Spinal cord (tissue), 10 donors: Measurements from ENCODE around the gene BRAT1. TPM values are rescaled to one million over a fixed set of nuclear protein-coding genes. Genes with fewer than 3 reads are reported as not detected.

Experiments
- DNase-seq, 6 donors: peaks; one replicate each; pipeline versions ENCODE4 v3.0.0 to v3.0.0-alpha.2; 2013 to 2015; ENCODE audit warnings: low spot score in 6 of 6, low read depth in 4 of 6
- H3K27ac ChIP-seq: one replicate; pipeline ENCODE4 v1.5.1; 2013; ENCODE audit warnings: low read depth, low read length, control low read depth
- H3K27me3 ChIP-seq: one replicate; pipeline ENCODE4 v1.6.1; 2013; ENCODE audit warnings: low read length; ENCODE audit not compliant: control insufficient read depth, insufficient read depth
- H3K36me3 ChIP-seq: one replicate; pipeline ENCODE4 v1.6.1; 2013; ENCODE audit warnings: low read length; ENCODE audit not compliant: control insufficient read depth, insufficient read depth
- H3K4me1 ChIP-seq: one replicate; pipeline ENCODE4 v1.6.1; 2013; ENCODE audit warnings: low read length; ENCODE audit not compliant: control insufficient read depth, insufficient read depth
- H3K4me3 ChIP-seq: one replicate; pipeline ENCODE4 v1.5.1; 2013; ENCODE audit warnings: low read depth, low read length, control low read depth
- H3K9me3 ChIP-seq: one replicate; pipeline ENCODE4 v1.6.1; 2013; ENCODE audit warnings: low read length; ENCODE audit not compliant: control insufficient read depth, insufficient read depth
- WGBS: methylation state at CpG from one replicate; pipeline ENCODE4 v1.1.5; 2013; ENCODE audit warnings: missing lambda C conversion rate; ENCODE audit not compliant: insufficient coverage; 5-methylcytosine and 5-hydroxymethylcytosine counted together
- polyA plus RNA-seq, 2 donors: library from polyadenylated mRNA; unstranded; fragments of 120-200 nt; gene quantifications; one replicate each; pipeline ENCODE4 v1.2.1, GENCODE V29; 2013; ENCODE audit not compliant: insufficient read length in 2 of 2
- total RNA-seq, 2 donors: library from RNA; depleted of rRNA in 1 of 2; stranded (reverse); fragments of 120-200 nt in 1 of 2; fragments of >200 nt in 1 of 2; gene quantifications; one replicate each; pipeline versions ENCODE4 v1.2.3 to v1.2.4, GENCODE V29; 2013 to 2014
- donor health status: healthy.

Gene BRAT1
- total and polyA plus RNA-seq, 4 donors, result 18.5 to 49.0 (median 37.6) TPM

- no peak overlapping the region for H3K27ac ChIP-seq
- DNase-seq, result no peak
- peaks cover 82% of the 10 kb centered on the region for H3K36me3 ChIP-seq
- H3K9me3 ChIP-seq, result no peaks in the 10 kb centered on the region
- H3K4me1 ChIP-seq, result peaks cover 5% of the 10 kb centered on the region
- H3K4me3 ChIP-seq, result no peak overlapping the region
- WGBS, result 91% methylated on average over 24 of the region's 24 CpGs
- H3K27me3 ChIP-seq, result no peaks in the 10 kb centered on the region
Observed at GRCh38 chr7:2586326-2587020, 31.1 kb upstream of the BRAT1 start.

- Histone ChIP-seq H3K4me1 (peaks cover 5% of the 10 kb centered on the region), H3K9me3 (no peaks in the 10 kb centered on the region), H3K27ac (no peak overlapping the region), H3K27me3 (no peaks in the 10 kb centered on the region), H3K4me3 (no peak overlapping the region), H3K36me3 (peaks cover 74% of the 10 kb centered on the region)
- no peak for DNase-seq
- WGBS, result 93% methylated on average over 19 of the region's 19 CpGs
Observed at GRCh38 chr7:2585446-2585845, 30.1 kb upstream of the BRAT1 start.

GRCh38 chr7:2583798-2584580 is 28.7 kb upstream of the BRAT1 start:
- peaks cover 5% of the 10 kb centered on the region for H3K4me1 ChIP-seq
- H3K27me3 ChIP-seq, result no peaks in the 10 kb centered on the region
- whole genome bisulfite sequencing, result 91% methylated on average over 32 of the region's 54 CpGs
- DNase-seq, result no peak
- no peaks in the 10 kb centered on the region for H3K9me3 ChIP-seq
- H3K27ac ChIP-seq, result no peak overlapping the region
- H3K36me3 ChIP-seq, result peaks cover 69% of the 10 kb centered on the region
- H3K4me3 ChIP-seq, result no peak overlapping the region

DNA sequence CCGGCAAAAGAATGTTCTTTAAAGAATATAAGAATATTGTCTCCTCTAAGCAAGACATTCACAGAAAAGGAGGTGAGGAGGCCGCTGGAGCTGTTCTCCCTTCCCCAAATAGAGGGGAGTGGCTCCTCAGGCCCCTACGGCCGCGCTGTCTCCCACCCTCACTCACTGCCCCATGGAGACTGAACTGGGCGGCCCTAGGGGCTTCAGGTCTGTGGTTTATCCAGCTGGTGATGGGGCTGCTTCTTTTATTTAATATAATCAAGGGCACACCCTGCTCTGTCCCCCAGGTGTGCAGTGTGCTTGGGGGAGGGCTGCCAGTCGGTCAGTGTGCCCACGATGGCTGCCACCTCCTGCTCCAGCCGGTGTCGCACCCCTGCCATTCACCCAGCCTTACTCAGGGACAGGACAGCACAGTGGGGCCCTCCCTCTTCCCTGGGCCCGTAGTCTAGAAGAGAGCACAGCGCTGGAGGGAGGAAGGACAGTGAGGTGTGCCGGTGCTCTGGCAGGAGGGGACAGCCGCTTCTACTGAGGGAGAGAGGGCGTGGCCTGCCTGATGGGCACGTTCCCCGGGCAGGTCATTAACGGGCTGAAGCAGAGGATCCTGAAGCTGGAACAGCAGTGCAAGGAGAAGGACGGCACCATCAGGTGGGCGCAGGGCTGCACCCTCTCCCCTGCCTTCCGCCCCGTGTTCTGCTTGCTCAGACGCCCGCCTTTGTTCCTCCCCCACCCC is 26.8 kb upstream of the BRAT1 start:
- peaks cover 64% of the 10 kb centered on the region for H3K36me3 ChIP-seq
- no peaks in the 10 kb centered on the region for H3K9me3 ChIP-seq
- DNase-seq, result no peak
- H3K27ac ChIP-seq, result no peak overlapping the region
- no peak overlapping the region for H3K4me3 ChIP-seq
- WGBS, result 66% methylated on average over 9 of the region's 24 CpGs
- peaks cover 5% of the 10 kb centered on the region for H3K4me1 ChIP-seq
- no peaks in the 10 kb centered on the region for H3K27me3 ChIP-seq

GRCh38 chr7:2580636-2581035 is 25.3 kb upstream of the BRAT1 start:
- peaks cover 64% of the 10 kb centered on the region for H3K36me3 ChIP-seq
- H3K9me3 ChIP-seq, result no peaks in the 10 kb centered on the region
- no peak for DNase-seq
- H3K4me3 ChIP-seq, result no peak overlapping the region
- peaks cover 5% of the 10 kb centered on the region for H3K4me1 ChIP-seq
- no peaks in the 10 kb centered on the region for H3K27me3 ChIP-seq
- 74% methylated on average over 3 of the region's 11 CpGs for WGBS
- H3K27ac ChIP-seq, result no peak overlapping the region

- Histone ChIP-seq H3K4me3 (no peak overlapping the region), H3K9me3 (no peaks in the 10 kb centered on the region), H3K36me3 (peaks cover 67% of the 10 kb centered on the region), H3K4me1 (peaks cover 5% of the 10 kb centered on the region), H3K27ac (no peak overlapping the region), H3K27me3 (no peaks in the 10 kb centered on the region)
- no peak for DNase-seq
- 95% methylated on average over 73 of the region's 73 CpGs for WGBS
Observed at GRCh38 chr7:2577914-2578680, 22.8 kb upstream of the BRAT1 start.

DNA sequence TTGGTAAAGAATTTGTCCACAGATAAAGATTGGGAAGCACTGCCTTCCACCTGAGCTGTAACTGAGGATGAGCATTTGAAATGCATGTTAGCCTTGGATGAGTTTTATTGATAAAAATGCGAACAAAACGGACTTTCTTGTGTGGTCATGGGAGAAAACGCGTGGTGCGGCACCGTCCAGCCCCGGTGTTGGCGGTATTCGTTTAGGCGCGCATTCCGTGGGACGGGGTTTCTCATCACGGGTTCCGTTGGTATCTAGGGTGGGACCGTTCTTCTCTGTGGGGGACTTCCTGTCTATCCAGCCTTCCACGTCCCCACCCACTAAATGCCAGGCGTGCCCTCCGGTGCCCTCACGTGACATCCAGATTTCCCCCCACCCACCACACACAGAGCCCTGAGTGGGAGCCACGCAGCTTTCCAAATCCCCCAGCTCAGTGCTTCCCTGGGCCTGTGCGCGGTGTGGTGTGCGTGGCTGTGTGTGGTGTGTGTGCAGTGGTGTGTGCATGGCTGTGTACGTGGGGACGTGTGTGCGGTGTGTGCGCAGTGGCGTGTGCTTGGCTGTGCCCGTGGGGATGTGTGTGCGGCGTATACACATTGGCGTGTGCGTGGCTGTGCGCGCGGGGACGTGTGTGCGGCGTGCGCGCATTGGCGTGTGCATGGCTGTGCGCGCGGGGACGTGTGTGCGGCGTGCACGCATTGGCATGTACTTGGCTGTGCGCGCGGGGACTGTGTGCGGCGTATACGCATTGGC is 21.6 kb upstream of the BRAT1 start:
- Histone ChIP-seq H3K4me1 (no peaks in the 10 kb centered on the region), H3K9me3 (no peaks in the 10 kb centered on the region), H3K4me3 (no peak overlapping the region), H3K27ac (no peak overlapping the region), H3K27me3 (no peaks in the 10 kb centered on the region), H3K36me3 (peaks cover 69% of the 10 kb centered on the region)
- no peak for DNase-seq
- WGBS, result 97% methylated on average over 47 of the region's 56 CpGs

GRCh38 chr7:2575733-2576340 is 20.5 kb upstream of the BRAT1 start:
- peaks cover 74% of the 10 kb centered on the region for H3K36me3 ChIP-seq
- no peaks in the 10 kb centered on the region for H3K4me1 ChIP-seq
- WGBS, result 76% methylated on average over 12 of the region's 21 CpGs
- DNase-seq, result no peak
- no peaks in the 10 kb centered on the region for H3K27me3 ChIP-seq
- H3K4me3 ChIP-seq, result no peak overlapping the region
- H3K9me3 ChIP-seq, result no peaks in the 10 kb centered on the region
- H3K27ac ChIP-seq, result no peak overlapping the region
